Panc1 (cell line): ENCODE measurements around the gene EHBP1.

Experiments used
- POLR2AphosphoS5 ChIP-seq: IDR thresholded peaks from 2 replicates; pipeline ENCODE4 v1.6.1; 2012; ENCODE audit warnings: mild to moderate bottlenecking, low read depth, low read length, moderate library complexity
- REST ChIP-seq, 2 experiments: IDR thresholded peaks; 2 replicates each; pipeline ENCODE4 v1.6.1; 2011 to 2012; ENCODE audit warnings: low read depth in 2 of 2, control low read depth in 1 of 2, low read length in 1 of 2, mild to moderate bottlenecking in 1 of 2, moderate library complexity in 1 of 2; ENCODE audit not compliant: insufficient read depth in 1 of 2
- TF ChIP-seq, protein P1 (sequence below): fragments of 450-650 bp; IDR thresholded peaks from 2 replicates; pipeline ENCODE4 v1.5.1; 2017; ENCODE audit warnings: mild to moderate bottlenecking

DNA sequence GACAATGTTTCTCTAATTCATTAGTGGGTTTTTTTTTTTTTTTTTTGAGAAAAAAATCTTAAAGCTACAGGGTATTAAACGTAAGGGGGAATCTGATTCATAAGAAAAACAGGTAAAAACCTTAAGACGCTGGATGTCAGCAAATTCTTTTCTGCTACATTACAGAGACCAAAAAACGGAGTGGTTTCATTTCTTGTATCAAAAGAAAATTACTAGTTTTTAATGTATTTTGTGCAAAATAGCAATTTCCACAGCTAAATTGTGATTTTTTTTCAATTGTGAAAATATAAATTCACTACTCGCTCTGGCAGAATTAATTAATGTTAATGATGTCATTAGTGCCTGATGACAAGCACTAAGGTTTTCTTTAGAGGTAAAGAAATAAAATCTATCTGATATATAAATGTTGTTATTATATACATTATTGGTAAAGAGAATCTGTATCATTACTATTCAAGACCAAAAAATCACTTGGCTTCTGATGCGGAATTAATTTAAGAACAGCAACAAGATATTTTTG lies 355.0 kb downstream of the EHBP1 start:
- TF ChIP-seq, protein P1, sequence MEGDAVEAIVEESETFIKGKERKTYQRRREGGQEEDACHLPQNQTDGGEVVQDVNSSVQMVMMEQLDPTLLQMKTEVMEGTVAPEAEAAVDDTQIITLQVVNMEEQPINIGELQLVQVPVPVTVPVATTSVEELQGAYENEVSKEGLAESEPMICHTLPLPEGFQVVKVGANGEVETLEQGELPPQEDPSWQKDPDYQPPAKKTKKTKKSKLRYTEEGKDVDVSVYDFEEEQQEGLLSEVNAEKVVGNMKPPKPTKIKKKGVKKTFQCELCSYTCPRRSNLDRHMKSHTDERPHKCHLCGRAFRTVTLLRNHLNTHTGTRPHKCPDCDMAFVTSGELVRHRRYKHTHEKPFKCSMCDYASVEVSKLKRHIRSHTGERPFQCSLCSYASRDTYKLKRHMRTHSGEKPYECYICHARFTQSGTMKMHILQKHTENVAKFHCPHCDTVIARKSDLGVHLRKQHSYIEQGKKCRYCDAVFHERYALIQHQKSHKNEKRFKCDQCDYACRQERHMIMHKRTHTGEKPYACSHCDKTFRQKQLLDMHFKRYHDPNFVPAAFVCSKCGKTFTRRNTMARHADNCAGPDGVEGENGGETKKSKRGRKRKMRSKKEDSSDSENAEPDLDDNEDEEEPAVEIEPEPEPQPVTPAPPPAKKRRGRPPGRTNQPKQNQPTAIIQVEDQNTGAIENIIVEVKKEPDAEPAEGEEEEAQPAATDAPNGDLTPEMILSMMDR: no peak
- TF ChIP-seq REST (IDR thresholded peaks at IDR 0.05; ENCODE audit: insufficient read depth in 1 of 2, low read depth in 2 of 2, low read length in 1 of 2): no peak
- TF ChIP-seq POLR2AphosphoS5: no peak
